Neural crest cell (in vitro differentiated cells): ENCODE results near the gene RNF121. TPM values are rescaled to one million over a fixed set of nuclear protein-coding genes. Genes with fewer than 3 reads are reported as not detected.

Source experiments
- DNase-seq: peaks from one replicate; pipeline ENCODE4 v3.0.0; 2021; ENCODE audit warnings: low read depth, mixed read lengths, low spot score
- H3K27ac Mint-ChIP-seq: one replicate; pipeline ENCODE4 v1.8.0; 2021; ENCODE audit warnings: mild to moderate bottlenecking, mixed read lengths; ENCODE audit not compliant: unreplicated experiment
- H3K27me3 Mint-ChIP-seq: 2 replicates; pipeline ENCODE4 v1.8.0; 2021; ENCODE audit warnings: low read depth, mild to moderate bottlenecking, mixed read lengths
- H3K36me3 Mint-ChIP-seq: 2 replicates; pipeline ENCODE4 v1.8.0; 2021; ENCODE audit warnings: low read depth, mild to moderate bottlenecking, mixed read lengths
- H3K4me1 Mint-ChIP-seq: 2 replicates; pipeline ENCODE4 v1.8.0; 2021; ENCODE audit warnings: mixed read lengths
- H3K4me3 Mint-ChIP-seq: one replicate; pipeline ENCODE4 v1.8.0; 2021; ENCODE audit warnings: mild to moderate bottlenecking, mixed read lengths
- H3K9me3 Mint-ChIP-seq: 2 replicates; pipeline ENCODE4 v1.8.0; 2021; ENCODE audit warnings: mixed read lengths
- CTCF ChIP-seq: fragments of 200-600 bp; sonication (generic); conservative IDR thresholded peaks from 2 replicates; pipeline ENCODE4 v1.5.0; 2021; ENCODE audit warnings: antibody characterized with exemption, mild to moderate bottlenecking
- total RNA-seq: library from RNA; stranded (reverse); gene quantifications from 2 replicates; pipeline ENCODE4 v1.2.1, GENCODE V29; 2021

The RNF121 gene
- total RNA-seq, 1 donor from 2014 or later = 48.8 TPM

DNA sequence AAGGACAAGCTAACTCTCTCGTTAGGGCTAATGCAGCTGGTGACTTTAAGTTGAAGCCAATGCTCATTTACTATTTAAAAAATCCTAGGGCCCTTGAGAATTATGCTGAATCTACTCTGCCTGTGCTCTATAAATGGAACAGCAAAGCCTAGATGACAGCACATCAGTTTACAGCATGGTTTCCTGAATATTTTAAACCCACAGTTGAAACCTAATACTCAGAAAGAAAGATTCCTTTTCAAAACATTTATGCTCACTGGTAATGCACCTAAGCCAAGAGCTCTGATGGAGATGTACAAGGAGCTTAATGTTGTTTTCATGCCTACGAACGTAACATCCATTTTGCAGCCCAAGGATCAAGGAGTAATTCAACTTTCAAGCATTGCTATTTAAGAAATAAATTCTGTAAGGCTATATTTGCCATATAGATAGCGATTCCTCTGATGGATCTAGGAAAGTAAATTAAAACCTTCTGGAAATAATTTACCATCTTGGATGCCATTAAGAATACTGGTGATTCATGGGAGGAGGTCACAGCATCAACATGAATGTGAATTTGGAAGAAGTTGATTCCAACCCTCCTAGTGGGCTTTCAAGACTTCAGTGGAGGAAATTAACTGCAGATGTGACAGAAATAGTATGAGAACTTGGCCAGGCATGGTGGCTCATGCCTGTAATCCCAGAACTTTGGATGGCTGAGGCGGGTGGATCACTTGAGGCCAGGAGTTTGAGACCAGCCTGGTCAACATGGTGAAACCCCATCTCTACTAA is 14.9 kb upstream of the RNF121 start:
- peaks cover 7% of the 10 kb centered on the region for H3K4me1 Mint-ChIP-seq

DNA sequence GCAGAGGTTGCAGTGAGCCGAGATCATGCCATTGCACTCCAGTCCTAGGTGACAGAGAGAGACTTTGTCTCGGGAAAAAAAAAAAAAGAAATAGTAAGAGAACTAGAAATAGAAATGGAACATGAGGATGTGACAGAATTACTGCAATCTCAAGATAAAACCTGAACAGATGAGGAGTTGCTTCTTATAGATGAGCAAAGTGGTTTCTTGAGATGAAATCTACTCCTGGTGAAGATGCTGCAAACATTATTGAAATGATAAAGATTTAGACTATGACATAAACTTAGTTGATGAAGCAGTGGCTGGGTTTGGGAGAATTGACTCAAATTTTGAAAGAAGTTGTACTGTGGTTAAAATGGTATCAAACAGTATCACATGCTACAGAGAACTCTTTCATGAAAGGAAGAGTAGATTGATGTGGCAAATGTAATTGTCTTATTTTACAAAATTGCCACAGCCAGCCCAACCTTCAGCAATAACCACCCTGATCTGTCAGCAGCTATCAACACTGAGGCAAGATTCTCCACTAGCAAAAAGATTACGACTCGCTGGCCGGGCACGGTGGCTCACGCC is 14.1 kb upstream of the RNF121 start:
- Mint-ChIP-seq H3K27me3 (no peaks in the 10 kb centered on the region), H3K9me3 (no peaks in the 10 kb centered on the region), H3K27ac (peak overlapping the region; percentile 20), H3K4me3 (no peak overlapping the region), H3K4me1 (peaks cover 7% of the 10 kb centered on the region), H3K36me3 (peaks cover 8% of the 10 kb centered on the region)
- DNase-seq = no peak
- no peak for TF ChIP-seq CTCF

More for the DNA sequence above, 14.9 kb upstream of the RNF121 start:
- H3K4me3 Mint-ChIP-seq = no peak overlapping the region
- no peak for DNase-seq
- no peaks in the 10 kb centered on the region for H3K27me3 Mint-ChIP-seq
- no peak for TF ChIP-seq CTCF
- H3K36me3 Mint-ChIP-seq = peaks cover 8% of the 10 kb centered on the region
- H3K9me3 Mint-ChIP-seq = no peaks in the 10 kb centered on the region
- H3K27ac Mint-ChIP-seq = no peak overlapping the region

GRCh38 chr11:71917646-71918140 is 11.2 kb upstream of the RNF121 start:
- H3K27ac Mint-ChIP-seq = peak overlapping the region; percentile 94
- H3K9me3 Mint-ChIP-seq = no peaks in the 10 kb centered on the region
- no peaks in the 10 kb centered on the region for H3K4me1 Mint-ChIP-seq
- DNase-seq = no peak
- no peak for TF ChIP-seq CTCF
- H3K4me3 Mint-ChIP-seq = no peak overlapping the region
- H3K27me3 Mint-ChIP-seq = no peaks in the 10 kb centered on the region
- H3K36me3 Mint-ChIP-seq = peaks cover 6% of the 10 kb centered on the region

GRCh38 chr11:71927820-71928736 is 768 bp upstream of the RNF121 start, which contains the start of gene XNDC1N:
Gene XNDC1N, minus strand, starts transcription at chr11:71928594. Its CDS starts 5,241 bp downstream, at chr11:71923353.
- no peaks in the 10 kb centered on the region for H3K36me3 Mint-ChIP-seq
- H3K4me1 Mint-ChIP-seq = peaks cover 38% of the 10 kb centered on the region
- H3K9me3 Mint-ChIP-seq = no peaks in the 10 kb centered on the region
- H3K27ac Mint-ChIP-seq = peak within 1 kb of the TSS; percentile 100
- DNase-seq = peak; percentile 61
- no peak for TF ChIP-seq CTCF
- H3K4me3 Mint-ChIP-seq = peak within 1 kb of the TSS; percentile 97
- no peaks in the 10 kb centered on the region for H3K27me3 Mint-ChIP-seq

- no peak for DNase-seq
Observed at GRCh38 chr11:71929491-71929890, 645 bp downstream of the RNF121 start.

More at GRCh38 chr11:71929491-71929890, 645 bp downstream of the RNF121 start:
- H3K9me3 Mint-ChIP-seq = no peaks in the 10 kb centered on the region
- H3K4me3 Mint-ChIP-seq = peak overlapping the region; percentile 97
- peak overlapping the region; percentile 45 for H3K27ac Mint-ChIP-seq
- H3K27me3 Mint-ChIP-seq = no peaks in the 10 kb centered on the region
- no peak for TF ChIP-seq CTCF
- no peaks in the 10 kb centered on the region for H3K36me3 Mint-ChIP-seq
- peaks cover 38% of the 10 kb centered on the region for H3K4me1 Mint-ChIP-seq
